HEK293 (cell line): ENCODE measurements around the gene GNG4.

Experiments used
- BCL11A ChIP-seq: fragments of 450-650 bp; formaldehyde crosslinking; IDR thresholded peaks from 2 replicates; pipeline ENCODE4 v1.5.1; 2016; ENCODE audit warnings: low read depth, missing biosample characterization, missing genetic modification characterization
- ELK4 ChIP-seq: IDR thresholded peaks from 2 replicates; pipeline ENCODE4 v1.6.1; 2011; ENCODE audit warnings: mild to moderate bottlenecking, low read depth, low read length, borderline replicate concordance
- GFI1B ChIP-seq: fragments of 450-650 bp; formaldehyde crosslinking; IDR thresholded peaks from 2 replicates; pipeline ENCODE4 v1.5.1; 2016; ENCODE audit warnings: missing biosample characterization, missing genetic modification characterization
- KLF16 ChIP-seq: fragments of 450-650 bp; formaldehyde crosslinking; IDR thresholded peaks from 2 replicates; pipeline ENCODE4 v1.5.1; 2017; ENCODE audit warnings: missing biosample characterization, missing genetic modification characterization
- MYNN ChIP-seq: fragments of 450-650 bp; formaldehyde crosslinking; IDR thresholded peaks from 2 replicates; pipeline ENCODE4 v1.5.1; 2016; ENCODE audit warnings: missing biosample characterization, missing genetic modification characterization, borderline replicate concordance
- MZF1 ChIP-seq: fragments of 450-650 bp; formaldehyde crosslinking; IDR thresholded peaks from 2 replicates; pipeline ENCODE4 v1.5.1; 2017; ENCODE audit warnings: missing biosample characterization, missing genetic modification characterization, borderline replicate concordance
- OVOL3 ChIP-seq: fragments of 450-650 bp; formaldehyde crosslinking; IDR thresholded peaks from 2 replicates; pipeline ENCODE4 v1.5.1; 2016; ENCODE audit warnings: missing biosample characterization, missing genetic modification characterization
- SALL2 ChIP-seq: fragments of 450-650 bp; formaldehyde crosslinking; IDR thresholded peaks from 2 replicates; pipeline ENCODE4 v1.5.0; 2017; ENCODE audit warnings: missing biosample characterization, mild to moderate bottlenecking, missing genetic modification characterization, borderline replicate concordance
- ZNF10 ChIP-seq: fragments of 450-650 bp; formaldehyde crosslinking; IDR thresholded peaks from 2 replicates; pipeline ENCODE4 v1.5.1; 2017; ENCODE audit warnings: missing biosample characterization, missing genetic modification characterization
- ZNF146 ChIP-seq: fragments of 450-650 bp; formaldehyde crosslinking; IDR thresholded peaks from 2 replicates; pipeline ENCODE4 v1.5.1; 2016; ENCODE audit warnings: missing biosample characterization, missing genetic modification characterization
- ZNF280D ChIP-seq: fragments of 450-650 bp; formaldehyde crosslinking; IDR thresholded peaks from 2 replicates; pipeline ENCODE4 v1.5.1; 2016; ENCODE audit warnings: missing biosample characterization, missing genetic modification characterization
- ZNF311 ChIP-seq: fragments of 450-650 bp; formaldehyde crosslinking; IDR thresholded peaks from 2 replicates; pipeline ENCODE4 v1.5.1; 2017; ENCODE audit warnings: missing biosample characterization, missing genetic modification characterization, borderline replicate concordance
- ZNF341 ChIP-seq: fragments of 450-650 bp; formaldehyde crosslinking; IDR thresholded peaks from 2 replicates; pipeline ENCODE4; 2016; ENCODE audit warnings: low read depth, missing biosample characterization, missing genetic modification characterization
- ZNF433 ChIP-seq: fragments of 450-650 bp; formaldehyde crosslinking; IDR thresholded peaks from 2 replicates; pipeline ENCODE4 v1.5.1; 2016; ENCODE audit warnings: missing biosample characterization, missing genetic modification characterization, low read depth
- ZNF48 ChIP-seq: fragments of 450-650 bp; formaldehyde crosslinking; IDR thresholded peaks from 2 replicates; pipeline ENCODE4 v1.5.1; 2016; ENCODE audit warnings: missing biosample characterization, missing genetic modification characterization
- ZNF555 ChIP-seq: fragments of 450-650 bp; formaldehyde crosslinking; conservative IDR thresholded peaks from 2 replicates; pipeline ENCODE4 v1.5.1; 2017; ENCODE audit warnings: missing biosample characterization, mild to moderate bottlenecking, missing genetic modification characterization, inconsistent platforms
- ZNF585B ChIP-seq: fragments of 450-650 bp; formaldehyde crosslinking; IDR thresholded peaks from 2 replicates; pipeline ENCODE4 v1.5.1; 2016; ENCODE audit warnings: missing biosample characterization, missing genetic modification characterization
- ZNF621 ChIP-seq: fragments of 450-650 bp; formaldehyde crosslinking; IDR thresholded peaks from 2 replicates; pipeline ENCODE4 v1.5.1; 2017; ENCODE audit warnings: missing biosample characterization, missing genetic modification characterization
- ZNF654 ChIP-seq: fragments of 450-650 bp; formaldehyde crosslinking; IDR thresholded peaks from 2 replicates; pipeline ENCODE4 v1.5.1; 2016; ENCODE audit warnings: low read depth, missing biosample characterization, missing genetic modification characterization
- ZNF704 ChIP-seq: fragments of 450-650 bp; formaldehyde crosslinking; IDR thresholded peaks from 2 replicates; pipeline ENCODE4 v1.5.1; 2016; ENCODE audit warnings: missing biosample characterization, missing genetic modification characterization
- ZNF768 ChIP-seq: fragments of 450-650 bp; formaldehyde crosslinking; IDR thresholded peaks from 2 replicates; pipeline ENCODE4 v1.5.1; 2018; ENCODE audit warnings: missing biosample characterization, mild to moderate bottlenecking, missing genetic modification characterization
- ZSCAN23 ChIP-seq: fragments of 450-650 bp; formaldehyde crosslinking; IDR thresholded peaks from 2 replicates; pipeline ENCODE4 v1.5.1; 2016; ENCODE audit warnings: missing biosample characterization, missing genetic modification characterization
- TF ChIP-seq, protein P1 (sequence below): fragments of 450-650 bp; formaldehyde crosslinking; IDR thresholded peaks from 2 replicates; pipeline ENCODE4 v1.5.1; 2016; ENCODE audit warnings: missing biosample characterization, missing genetic modification characterization, low read depth
- TF ChIP-seq, protein P2 (sequence below): fragments of 450-650 bp; formaldehyde crosslinking; IDR thresholded peaks from 2 replicates; pipeline ENCODE4 v1.5.1; 2016; ENCODE audit warnings: missing biosample characterization, missing genetic modification characterization, borderline replicate concordance
- TF ChIP-seq, protein P3 (sequence below): fragments of 450-650 bp; formaldehyde crosslinking; IDR thresholded peaks from 2 replicates; pipeline ENCODE4 v1.5.1; 2017; ENCODE audit warnings: missing biosample characterization, missing genetic modification characterization
- TF ChIP-seq, protein P4 (sequence below): fragments of 450-650 bp; IDR thresholded peaks from 2 replicates; pipeline ENCODE4 v1.5.1; 2018; ENCODE audit warnings: missing biosample characterization, missing genetic modification characterization
- TF ChIP-seq, protein P5 (sequence below): fragments of 450-650 bp; formaldehyde crosslinking; IDR thresholded peaks from 2 replicates; pipeline ENCODE4 v1.5.0; 2017; ENCODE audit warnings: missing biosample characterization, missing genetic modification characterization, borderline replicate concordance

Gene GNG4

GRCh38 chr1:235504122-235504493 lies 145.5 kb downstream of the GNG4 start, which contains the start of gene B3GALNT2 (continued):
- TF ChIP-seq ZNF280D (no peak), ZNF768 (tag by site-specific recombination) (peak; percentile 8; the same call in 1 of the 2 replicates), ZNF10 (tag by site-specific recombination) (peak; percentile 53; the same call in 1 of the 2 replicates), GFI1B (no peak), MYNN (tag by site-specific recombination) (peak; percentile 27; the same call in 1 of the 2 replicates), ZNF311 (tag by site-specific recombination) (no peak), KLF16 (tag by site-specific recombination) (no peak; the same call in 1 of the 2 replicates), ZNF654 (tag by site-specific recombination) (no peak), ZNF621 (tag by site-specific recombination) (no peak), ZNF555 (tag by site-specific recombination) (no peak), ZNF146 (no peak), SALL2 (no peak), MZF1 (tag by site-specific recombination) (no peak; the same call in 1 of the 2 replicates), ZNF585B (tag by site-specific recombination) (no peak), ZNF433 (tag by site-specific recombination) (no peak), ELK4 (no peak), ZNF704 (tag by site-specific recombination) (no peak), ZSCAN23 (tag by site-specific recombination) (no peak), BCL11A (tag by site-specific recombination) (no peak), ZNF341 (peak; percentile 69; the same call in 1 of the 2 replicates), ZNF48 (tag by site-specific recombination) (no peak), OVOL3 (tag by site-specific recombination) (no peak)
- TF ChIP-seq, protein P1, sequence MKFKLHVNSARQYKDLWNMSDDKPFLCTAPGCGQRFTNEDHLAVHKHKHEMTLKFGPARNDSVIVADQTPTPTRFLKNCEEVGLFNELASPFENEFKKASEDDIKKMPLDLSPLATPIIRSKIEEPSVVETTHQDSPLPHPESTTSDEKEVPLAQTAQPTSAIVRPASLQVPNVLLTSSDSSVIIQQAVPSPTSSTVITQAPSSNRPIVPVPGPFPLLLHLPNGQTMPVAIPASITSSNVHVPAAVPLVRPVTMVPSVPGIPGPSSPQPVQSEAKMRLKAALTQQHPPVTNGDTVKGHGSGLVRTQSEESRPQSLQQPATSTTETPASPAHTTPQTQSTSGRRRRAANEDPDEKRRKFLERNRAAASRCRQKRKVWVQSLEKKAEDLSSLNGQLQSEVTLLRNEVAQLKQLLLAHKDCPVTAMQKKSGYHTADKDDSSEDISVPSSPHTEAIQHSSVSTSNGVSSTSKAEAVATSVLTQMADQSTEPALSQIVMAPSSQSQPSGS (tag by site-specific recombination): no peak
- TF ChIP-seq, protein P2, sequence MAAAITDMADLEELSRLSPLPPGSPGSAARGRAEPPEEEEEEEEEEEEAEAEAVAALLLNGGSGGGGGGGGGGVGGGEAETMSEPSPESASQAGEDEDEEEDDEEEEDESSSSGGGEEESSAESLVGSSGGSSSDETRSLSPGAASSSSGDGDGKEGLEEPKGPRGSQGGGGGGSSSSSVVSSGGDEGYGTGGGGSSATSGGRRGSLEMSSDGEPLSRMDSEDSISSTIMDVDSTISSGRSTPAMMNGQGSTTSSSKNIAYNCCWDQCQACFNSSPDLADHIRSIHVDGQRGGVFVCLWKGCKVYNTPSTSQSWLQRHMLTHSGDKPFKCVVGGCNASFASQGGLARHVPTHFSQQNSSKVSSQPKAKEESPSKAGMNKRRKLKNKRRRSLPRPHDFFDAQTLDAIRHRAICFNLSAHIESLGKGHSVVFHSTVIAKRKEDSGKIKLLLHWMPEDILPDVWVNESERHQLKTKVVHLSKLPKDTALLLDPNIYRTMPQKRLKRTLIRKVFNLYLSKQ (tag by site-specific recombination): no peak
- TF ChIP-seq, protein P3, sequence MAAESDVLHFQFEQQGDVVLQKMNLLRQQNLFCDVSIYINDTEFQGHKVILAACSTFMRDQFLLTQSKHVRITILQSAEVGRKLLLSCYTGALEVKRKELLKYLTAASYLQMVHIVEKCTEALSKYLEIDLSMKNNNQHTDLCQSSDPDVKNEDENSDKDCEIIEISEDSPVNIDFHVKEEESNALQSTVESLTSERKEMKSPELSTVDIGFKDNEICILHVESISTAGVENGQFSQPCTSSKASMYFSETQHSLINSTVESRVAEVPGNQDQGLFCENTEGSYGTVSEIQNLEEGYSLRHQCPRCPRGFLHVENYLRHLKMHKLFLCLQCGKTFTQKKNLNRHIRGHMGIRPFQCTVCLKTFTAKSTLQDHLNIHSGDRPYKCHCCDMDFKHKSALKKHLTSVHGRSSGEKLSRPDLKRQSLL: no peak
- TF ChIP-seq, protein P4, sequence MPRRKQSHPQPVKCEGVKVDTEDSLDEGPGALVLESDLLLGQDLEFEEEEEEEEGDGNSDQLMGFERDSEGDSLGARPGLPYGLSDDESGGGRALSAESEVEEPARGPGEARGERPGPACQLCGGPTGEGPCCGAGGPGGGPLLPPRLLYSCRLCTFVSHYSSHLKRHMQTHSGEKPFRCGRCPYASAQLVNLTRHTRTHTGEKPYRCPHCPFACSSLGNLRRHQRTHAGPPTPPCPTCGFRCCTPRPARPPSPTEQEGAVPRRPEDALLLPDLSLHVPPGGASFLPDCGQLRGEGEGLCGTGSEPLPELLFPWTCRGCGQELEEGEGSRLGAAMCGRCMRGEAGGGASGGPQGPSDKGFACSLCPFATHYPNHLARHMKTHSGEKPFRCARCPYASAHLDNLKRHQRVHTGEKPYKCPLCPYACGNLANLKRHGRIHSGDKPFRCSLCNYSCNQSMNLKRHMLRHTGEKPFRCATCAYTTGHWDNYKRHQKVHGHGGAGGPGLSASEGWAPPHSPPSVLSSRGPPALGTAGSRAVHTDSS: no peak
- TF ChIP-seq, protein P5, sequence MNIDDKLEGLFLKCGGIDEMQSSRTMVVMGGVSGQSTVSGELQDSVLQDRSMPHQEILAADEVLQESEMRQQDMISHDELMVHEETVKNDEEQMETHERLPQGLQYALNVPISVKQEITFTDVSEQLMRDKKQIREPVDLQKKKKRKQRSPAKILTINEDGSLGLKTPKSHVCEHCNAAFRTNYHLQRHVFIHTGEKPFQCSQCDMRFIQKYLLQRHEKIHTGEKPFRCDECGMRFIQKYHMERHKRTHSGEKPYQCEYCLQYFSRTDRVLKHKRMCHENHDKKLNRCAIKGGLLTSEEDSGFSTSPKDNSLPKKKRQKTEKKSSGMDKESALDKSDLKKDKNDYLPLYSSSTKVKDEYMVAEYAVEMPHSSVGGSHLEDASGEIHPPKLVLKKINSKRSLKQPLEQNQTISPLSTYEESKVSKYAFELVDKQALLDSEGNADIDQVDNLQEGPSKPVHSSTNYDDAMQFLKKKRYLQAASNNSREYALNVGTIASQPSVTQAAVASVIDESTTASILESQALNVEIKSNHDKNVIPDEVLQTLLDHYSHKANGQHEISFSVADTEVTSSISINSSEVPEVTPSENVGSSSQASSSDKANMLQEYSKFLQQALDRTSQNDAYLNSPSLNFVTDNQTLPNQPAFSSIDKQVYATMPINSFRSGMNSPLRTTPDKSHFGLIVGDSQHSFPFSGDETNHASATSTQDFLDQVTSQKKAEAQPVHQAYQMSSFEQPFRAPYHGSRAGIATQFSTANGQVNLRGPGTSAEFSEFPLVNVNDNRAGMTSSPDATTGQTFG (tag by site-specific recombination): no peak
